GM18861 (cell line): Measurements from ENCODE around the gene PEPD.

Experiments used
- ATAC-seq: cut with Tn5 transposase; IDR thresholded peaks from one replicate; pipeline ENCODE4 v1.9.1; 2021; ENCODE audit not compliant: unreplicated experiment

PEPD gene

GRCh38 chr19:33547676-33548075 is 26.1 kb upstream of the PEPD start:
- no peak for ATAC-seq

GRCh38 chr19:33546656-33547055 is 25.1 kb upstream of the PEPD start:
- no peak for ATAC-seq

- ATAC-seq, result no peak
Observed at GRCh38 chr19:33545217-33545981, 23.8 kb upstream of the PEPD start.

GRCh38 chr19:33535226-33535625 is 13.6 kb upstream of the PEPD start:
- ATAC-seq, result no peak

- no peak for ATAC-seq
Observed at GRCh38 chr19:33532859-33533460, 11.4 kb upstream of the PEPD start.

- no peak for ATAC-seq
Observed at GRCh38 chr19:33530842-33531241, 9.3 kb upstream of the PEPD start.

- no peak for ATAC-seq
Observed at GRCh38 chr19:33530296-33530695, 8.7 kb upstream of the PEPD start.

- no peak for ATAC-seq
Observed at GRCh38 chr19:33529094-33529676, 7.6 kb upstream of the PEPD start.

GRCh38 chr19:33528404-33528803 is 6.8 kb upstream of the PEPD start:
- ATAC-seq, result no peak

GRCh38 chr19:33527125-33527524 is 5.5 kb upstream of the PEPD start:
- ATAC-seq, result no peak

- ATAC-seq, result no peak
Observed at GRCh38 chr19:33524024-33524664, 2.6 kb upstream of the PEPD start.

GRCh38 chr19:33523167-33523566 is 1.6 kb upstream of the PEPD start:
- no peak for ATAC-seq

GRCh38 chr19:33522371-33522662 is 726 bp upstream of the PEPD start:
- ATAC-seq, result no peak

GRCh38 chr19:33520844-33521479 is 629 bp downstream of the PEPD start:
- no peak for ATAC-seq

- no peak for ATAC-seq
Observed at GRCh38 chr19:33520048-33520643, 1.4 kb downstream of the PEPD start.

GRCh38 chr19:33519416-33519815 is 2.2 kb downstream of the PEPD start:
- no peak for ATAC-seq

- ATAC-seq, result no peak
Observed at GRCh38 chr19:33518541-33518940, 3.0 kb downstream of the PEPD start.

GRCh38 chr19:33517922-33518321 is 3.7 kb downstream of the PEPD start:
- ATAC-seq, result no peak

GRCh38 chr19:33515921-33516320 is 5.7 kb downstream of the PEPD start:
- no peak for ATAC-seq

- no peak for ATAC-seq
Observed at GRCh38 chr19:33514885-33515551, 6.6 kb downstream of the PEPD start.

GRCh38 chr19:33513424-33513823 is 8.2 kb downstream of the PEPD start:
- ATAC-seq, result no peak
